Upper lobe of left lung (tissue), 4 donors: ENCODE data around the gene OR56A3.

Experiments
- CTCF ChIP-seq, 6 experiments: fragments of 450-650 bp in 4 of 6; fragments of 200-600 bp in 2 of 6; sonication (generic) in 2 of 6; IDR thresholded peaks; one replicate each; pipeline ENCODE4 v1.5.1; 2016 to 2019; ENCODE audit warnings: antibody characterized with exemption in 6 of 6
- POLR2A ChIP-seq, 4 donors: fragments of 450-650 bp; IDR thresholded peaks; one replicate each; pipeline ENCODE4 v1.5.1; 2016 to 2017; ENCODE audit warnings: antibody characterized with exemption in 4 of 4, mild to moderate bottlenecking in 2 of 4
- POLR2AphosphoS5 ChIP-seq, 2 donors: sonication (generic); formaldehyde crosslinking; IDR thresholded peaks; one replicate each; pipeline ENCODE4 v1.5.1; 2017; ENCODE audit warnings: antibody characterized with exemption in 2 of 2

DNA sequence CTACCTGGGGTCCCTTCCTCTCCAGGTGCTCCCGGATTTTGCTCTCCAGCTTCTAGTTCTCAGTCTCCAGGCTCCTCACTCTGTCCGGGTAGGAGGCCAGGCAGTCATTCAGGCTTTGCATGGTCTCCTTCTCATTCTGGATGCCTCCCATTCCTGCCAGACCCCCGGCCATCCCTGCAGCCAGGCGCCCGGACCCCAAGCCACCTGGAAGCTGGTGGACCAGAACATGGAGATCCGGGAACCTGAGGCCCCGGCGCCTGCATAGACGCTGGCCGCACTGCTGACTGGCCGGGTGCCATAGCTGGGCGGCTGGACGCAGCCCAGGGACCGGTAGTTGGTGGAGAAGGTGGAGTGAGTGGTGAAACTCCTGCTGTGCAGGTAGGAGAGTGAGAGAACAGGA is 52.7 kb downstream of the OR56A3 start:
- TF ChIP-seq CTCF (IDR thresholded peaks at IDR 0.05) (no peak), POLR2AphosphoS5 (IDR thresholded peaks at IDR 0.05) (no peak), POLR2A (IDR thresholded peaks at IDR 0.05) (no peak)
